ENCODE results near the gene KCNG1.

KCNG1 gene

GRCh38 chr20:50957276-50957675 is 65.6 kb downstream of the KCNG1 start:
- no peak for DNase-seq (ENCODE audit: low read depth in 3 of 3, low spot score in 1 of 3)

GRCh38 chr20:50953821-50954220 is 69.1 kb downstream of the KCNG1 start:
- DNase-seq (ENCODE audit: low read depth in 3 of 3, low spot score in 1 of 3), result no peak

Data from stimulated activated CD4-positive, alpha-beta T cell treated with anti-CD3 and anti-CD28 coated beads, TNF-alpha, amount 100 ng/mL, for 1 hour (primary cell).